Gastroesophageal sphincter (tissue), 4 donors: Measurements from ENCODE around the gene AP3M1. TPM values are rescaled to one million over a fixed set of nuclear protein-coding genes. Genes with fewer than 3 reads are reported as not detected.

Source experiments
- ATAC-seq: fragments of 150-250 bp; one replicate; pipeline ENCODE4 v1.9.1; 2016; ENCODE audit warnings: mild to moderate bottlenecking, moderate library complexity
- H3K27ac ChIP-seq, 4 donors: fragments of 200-600 bp; sonication (generic) in 3 of 4; 1 replicate in 3 of 4; 2 replicates in 1 of 4; pipeline ENCODE4 v1.5.1; 2016 to 2019
- H3K27me3 ChIP-seq: fragments of 200-600 bp; sonication (generic); one replicate; pipeline ENCODE4 v1.5.1; 2019
- H3K36me3 ChIP-seq, 2 donors: fragments of 200-600 bp; sonication (generic); one replicate each; pipeline ENCODE4 v1.5.1; 2019; ENCODE audit warnings: control low read depth in 1 of 2
- H3K4me1 ChIP-seq, 3 donors: fragments of 200-600 bp; sonication (generic); 1 replicate in 2 of 3; 2 replicates in 1 of 3; pipeline ENCODE4 v1.5.1; 2016 to 2019; ENCODE audit warnings: control low read depth in 2 of 3
- H3K4me3 ChIP-seq, 2 donors: fragments of 200-600 bp; sonication (generic); one replicate each; pipeline ENCODE4 v1.5.1; 2019; ENCODE audit warnings: mild to moderate bottlenecking in 1 of 2, moderate library complexity in 1 of 2
- H3K9me3 ChIP-seq, 3 donors: fragments of 200-600 bp; sonication (generic); one replicate each; pipeline ENCODE4 v1.5.1; 2017 to 2019; ENCODE audit warnings: control low read depth in 2 of 3
- CTCF ChIP-seq, 4 experiments: fragments of 200-600 bp in 2 of 4; fragments of 450-650 bp in 2 of 4; sonication (generic) in 1 of 4; IDR thresholded peaks; one replicate each; pipeline ENCODE4 v1.5.1; 2017 to 2019; ENCODE audit warnings: antibody characterized with exemption in 4 of 4, mild to moderate bottlenecking in 2 of 4, moderate library complexity in 2 of 4
- EP300 ChIP-seq: sonication (generic); formaldehyde crosslinking; IDR thresholded peaks from one replicate; pipeline ENCODE4 v1.6.1; 2017; ENCODE audit warnings: antibody characterized with exemption, mild to moderate bottlenecking
- POLR2A ChIP-seq, 2 donors: fragments of 450-650 bp; IDR thresholded peaks; one replicate each; pipeline ENCODE4 v1.6.1; 2017; ENCODE audit warnings: antibody characterized with exemption in 2 of 2, mild to moderate bottlenecking in 2 of 2, moderate library complexity in 1 of 2
- POLR2AphosphoS5 ChIP-seq: sonication (generic); formaldehyde crosslinking; IDR thresholded peaks from one replicate; pipeline ENCODE4 v1.6.1; 2017; ENCODE audit warnings: antibody characterized with exemption
- WGBS, 2 donors: methylation state at CpG; one replicate each; pipeline ENCODE4 v1.1.5; 2018; ENCODE audit warnings: low coverage in 1 of 2; 5-methylcytosine and 5-hydroxymethylcytosine counted together
- total RNA-seq, 4 donors: library from RNA; depleted of rRNA; stranded (reverse); fragments of >200 nt; gene quantifications; one replicate each; pipeline ENCODE4 v1.1.0, GENCODE V29; 2016

AP3M1 gene
- total RNA-seq, 4 donors from 2014 or later, result 29.4 to 41.7 (median 31.7) TPM

- no peak for TF ChIP-seq CTCF (IDR thresholded peaks at IDR 0.05)
- TF ChIP-seq POLR2A (IDR thresholded peaks at IDR 0.05), result no peak
- no peak for TF ChIP-seq POLR2AphosphoS5
- no peak for TF ChIP-seq EP300
- no peak for ATAC-seq
- no peak overlapping the region for H3K4me3 ChIP-seq
- H3K36me3 ChIP-seq, result peaks cover 8 to 87% of the 10 kb centered on the region in 2 donors
- no peaks in the 10 kb centered on the region for H3K27me3 ChIP-seq
- H3K4me1 ChIP-seq, result peaks cover 0 to 13% (median 0%) of the 10 kb centered on the region in 3 donors
- no peaks in the 10 kb centered on the region for H3K9me3 ChIP-seq
- no peak overlapping the region for H3K27ac ChIP-seq
- WGBS, 2 donors, result 79 to 93% methylated on average over 2 to 3 of the region's 3 CpGs
Observed at GRCh38 chr10:74092372-74092771, 58.3 kb downstream of the AP3M1 start.

- no peaks in the 10 kb centered on the region for H3K9me3 ChIP-seq
- ATAC-seq, result no peak
- H3K36me3 ChIP-seq, result peaks cover 0 to 76% of the 10 kb centered on the region in 2 donors
- no peak overlapping the region for H3K27ac ChIP-seq
- H3K4me3 ChIP-seq, result no peak overlapping the region
- 17 to 55% methylated on average over 3 of the region's 3 CpGs for WGBS, 2 donors
- H3K27me3 ChIP-seq, result no peaks in the 10 kb centered on the region
- TF ChIP-seq CTCF (IDR thresholded peaks at IDR 0.05) (no peak), POLR2A (IDR thresholded peaks at IDR 0.05) (no peak), POLR2AphosphoS5 (no peak), EP300 (no peak)
- peaks cover 0 to 24% (median 0%) of the 10 kb centered on the region in 3 donors for H3K4me1 ChIP-seq
Observed at GRCh38 chr10:74088722-74089121, 61.9 kb downstream of the AP3M1 start.

- Histone ChIP-seq H3K4me3 (no peak overlapping the region), H3K27ac (peak overlapping the region in 2 of 4 donors; percentile 16 to 31), H3K27me3 (no peaks in the 10 kb centered on the region), H3K4me1 (peaks cover 0 to 46% (median 6%) of the 10 kb centered on the region in 3 donors), H3K9me3 (no peaks in the 10 kb centered on the region), H3K36me3 (peaks cover 0 to 69% of the 10 kb centered on the region in 2 donors)
- TF ChIP-seq CTCF (IDR thresholded peaks at IDR 0.05), result no peak
- no peak for TF ChIP-seq EP300
- no peak for TF ChIP-seq POLR2AphosphoS5
- no peak for ATAC-seq
- 72 to 83% methylated on average over 1 to 2 of the region's 2 CpGs for WGBS, 2 donors
Observed at GRCh38 chr10:74086317-74086716, 64.3 kb downstream of the AP3M1 start.

- peaks cover 0 to 56% of the 10 kb centered on the region in 2 donors for H3K36me3 ChIP-seq
- peak overlapping the region in 1 of 4 donors; percentile 21 for H3K27ac ChIP-seq
- peaks cover 5 to 59% (median 9%) of the 10 kb centered on the region in 3 donors for H3K4me1 ChIP-seq
- ATAC-seq, result no peak
- TF ChIP-seq CTCF (IDR thresholded peaks at IDR 0.05), result no peak
- TF ChIP-seq POLR2A (IDR thresholded peaks at IDR 0.05), result no peak
- no peak for TF ChIP-seq EP300
- TF ChIP-seq POLR2AphosphoS5, result no peak
- no peak overlapping the region for H3K4me3 ChIP-seq
- 69 to 82% methylated on average over 3 of the region's 3 CpGs for WGBS, 2 donors
- H3K27me3 ChIP-seq, result no peaks in the 10 kb centered on the region
- H3K9me3 ChIP-seq, result no peaks in the 10 kb centered on the region
Observed at GRCh38 chr10:74084955-74085354, 65.7 kb downstream of the AP3M1 start.

- WGBS, 2 donors, result 71 to 73% methylated on average over 2 of the region's 2 CpGs
- Histone ChIP-seq H3K9me3 (no peaks in the 10 kb centered on the region), H3K27ac (peak overlapping the region in 1 of 4 donors; percentile 24), H3K36me3 (peaks cover 0 to 43% of the 10 kb centered on the region in 2 donors), H3K27me3 (no peaks in the 10 kb centered on the region), H3K4me3 (no peak overlapping the region), H3K4me1 (peaks cover 7 to 64% (median 19%) of the 10 kb centered on the region in 3 donors)
- no peak for ATAC-seq
- TF ChIP-seq CTCF (IDR thresholded peaks at IDR 0.05) (no peak), POLR2AphosphoS5 (no peak), POLR2A (IDR thresholded peaks at IDR 0.05) (no peak), EP300 (no peak)
Observed at GRCh38 chr10:74083304-74083703, 67.3 kb downstream of the AP3M1 start.
